GM13977 (cell line): ENCODE results near the gene ANGEL2.

Experiments used
- DNase-seq: peaks from one replicate; pipeline ENCODE4 v3.0.0; 2012; ENCODE audit warnings: low spot score
- CTCF ChIP-seq: IDR thresholded peaks from 2 replicates; pipeline ENCODE4 v1.5.1; 2012; ENCODE audit warnings: mild to moderate bottlenecking, control low read depth; ENCODE audit not compliant: insufficient read depth; ENCODE audit errors: extremely low read depth, missing control alignments
- in situ Hi-C: fragments of 300-500 bp; cut with MboI; formaldehyde crosslinking; loops from one replicate; pipeline ENCODE4 v1.12.0; 2022; ENCODE audit warnings: low sequenced_read_pairs, low pct_unique_long_range_greater_than_20kb, mixed read lengths, inconsistent platforms; ENCODE audit not compliant: unreplicated experiment

ANGEL2 gene

GRCh38 chr1:213015099-213016050 lies at the start of gene ANGEL2:
Gene ANGEL2 (minus strand): TSS chr1:213015867. CDS start chr1:213015671, 196 bp downstream.
- DNase-seq = peak; percentile 92
- no peak for TF ChIP-seq CTCF

GRCh38 chr1:213061263-213061662 lies 45.6 kb upstream of the ANGEL2 start:
- DNase-seq = no peak
- no peak for TF ChIP-seq CTCF
- in situ Hi-C loops = no loop called here

More at GRCh38 chr1:213015099-213016050, at the start of gene ANGEL2:
- in situ Hi-C loops = no loop called here

- no peak for DNase-seq
- in situ Hi-C loops = no loop called here
- no peak for TF ChIP-seq CTCF
Observed at GRCh38 chr1:213060836-213061235, 45.2 kb upstream of the ANGEL2 start.

- in situ Hi-C loops = no loop called here
- no peak for DNase-seq
- no peak for TF ChIP-seq CTCF
Observed at GRCh38 chr1:213057264-213058059, 41.8 kb upstream of the ANGEL2 start.

GRCh38 chr1:213055767-213056166 lies 40.1 kb upstream of the ANGEL2 start:
- in situ Hi-C loops = no loop called here
- no peak for TF ChIP-seq CTCF
- DNase-seq = no peak

GRCh38 chr1:213054733-213055591 lies 39.3 kb upstream of the ANGEL2 start:
- in situ Hi-C loops = no loop called here
- no peak for TF ChIP-seq CTCF
- no peak for DNase-seq
